Raji (cell line): Measurements from ENCODE around the gene MYL5.

Source experiments
- POLR2A ChIP-seq: IDR thresholded peaks from 2 replicates; pipeline ENCODE4 v1.6.1; 2011; ENCODE audit warnings: low read depth, low read length, control low read depth; ENCODE audit not compliant: insufficient read depth

The MYL5 gene

GRCh38 chr4:699816-700580 is 25.7 kb downstream of the MYL5 start:
- no peak for TF ChIP-seq POLR2A

GRCh38 chr4:700587-701264 is 26.4 kb downstream of the MYL5 start:
- TF ChIP-seq POLR2A, result no peak

- TF ChIP-seq POLR2A, result no peak
Observed at GRCh38 chr4:702618-703048, 28.3 kb downstream of the MYL5 start.

- TF ChIP-seq POLR2A, result no peak
Observed at GRCh38 chr4:703336-704197, 29.2 kb downstream of the MYL5 start.

GRCh38 chr4:704198-704891 is 30.0 kb downstream of the MYL5 start:
- TF ChIP-seq POLR2A, result no peak

GRCh38 chr4:704971-705277 is 30.6 kb downstream of the MYL5 start:
- no peak for TF ChIP-seq POLR2A

- TF ChIP-seq POLR2A, result peak; percentile 55
Observed at GRCh38 chr4:705278-706082, 31.1 kb downstream of the MYL5 start, which contains the start of gene PCGF3. TSS of gene PCGF3 (plus strand) at chr4:705832. CDS start at chr4:733681, 27,849 bp downstream.

GRCh38 chr4:706834-707598 is 32.7 kb downstream of the MYL5 start:
- TF ChIP-seq POLR2A, result no peak

GRCh38 chr4:707929-708630 is 33.7 kb downstream of the MYL5 start:
- no peak for TF ChIP-seq POLR2A

GRCh38 chr4:708631-708933 is 34.2 kb downstream of the MYL5 start:
- no peak for TF ChIP-seq POLR2A

GRCh38 chr4:709348-709747 is 35.0 kb downstream of the MYL5 start:
- no peak for TF ChIP-seq POLR2A

GRCh38 chr4:710116-710515 is 35.8 kb downstream of the MYL5 start:
- no peak for TF ChIP-seq POLR2A

GRCh38 chr4:710916-711315 is 36.6 kb downstream of the MYL5 start:
- no peak for TF ChIP-seq POLR2A
